Activated T-cell treated with anti-CD3 and anti-CD28 coated beads for 24 hours (primary cell): ENCODE data around the gene CAMTA1.
"Not testable (repeated sequence)": the region's sequence is repeated elsewhere in the genome, so short reads cannot be mapped to it uniquely, and the experiment has no call there.

Experiments used
- DNase-seq: peaks from one replicate; pipeline ENCODE4 v3.0.0-alpha.2; 2020; ENCODE audit warnings: low read depth

CAMTA1 gene

GRCh38 chr1:7109901-7110300 is 324.6 kb downstream of the CAMTA1 start:
- no peak for DNase-seq

DNA sequence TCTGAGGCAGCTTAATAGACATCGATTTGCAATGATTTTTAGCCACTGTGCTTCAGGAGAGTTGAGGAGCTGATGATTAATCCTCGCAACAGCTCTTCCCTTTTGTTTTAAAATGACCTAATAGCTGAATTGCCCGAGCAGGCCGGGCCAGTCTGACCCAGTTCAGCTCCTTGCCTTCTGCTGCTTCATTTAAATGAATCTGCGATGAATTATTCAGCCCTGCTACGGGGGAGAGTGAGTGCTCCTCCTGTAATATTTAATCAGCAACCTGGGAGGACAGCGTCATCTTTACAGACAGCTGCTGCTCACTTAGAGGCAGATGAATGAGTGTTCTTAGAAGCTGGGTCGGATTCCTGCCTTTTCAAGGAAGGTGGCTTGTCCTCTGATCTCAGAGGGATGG is 325.1 kb downstream of the CAMTA1 start:
- no peak for DNase-seq

DNA sequence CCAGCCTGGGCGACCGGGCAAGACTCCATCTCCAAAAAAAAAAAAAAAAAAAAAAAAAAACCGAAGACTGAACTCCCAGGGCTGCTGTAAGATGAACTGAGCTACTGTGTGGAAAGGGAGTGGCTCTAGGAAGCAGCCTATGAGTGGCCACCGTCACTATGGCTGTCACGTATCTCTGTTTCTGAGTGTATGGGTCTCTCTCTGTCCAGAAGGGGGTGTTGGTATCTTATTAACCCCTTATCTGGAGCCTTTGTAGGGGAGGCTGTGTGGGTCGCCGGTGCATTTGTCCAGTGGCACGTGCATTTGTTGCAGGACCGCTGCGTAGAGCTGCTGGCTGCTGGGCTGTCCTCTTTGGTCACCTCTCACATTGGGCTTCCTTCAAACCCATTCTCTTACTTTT is 326.6 kb downstream of the CAMTA1 start:
- DNase-seq = no peak

- DNase-seq = no peak
Measured at GRCh38 chr1:7113136-7113535, 327.9 kb downstream of the CAMTA1 start.

DNA sequence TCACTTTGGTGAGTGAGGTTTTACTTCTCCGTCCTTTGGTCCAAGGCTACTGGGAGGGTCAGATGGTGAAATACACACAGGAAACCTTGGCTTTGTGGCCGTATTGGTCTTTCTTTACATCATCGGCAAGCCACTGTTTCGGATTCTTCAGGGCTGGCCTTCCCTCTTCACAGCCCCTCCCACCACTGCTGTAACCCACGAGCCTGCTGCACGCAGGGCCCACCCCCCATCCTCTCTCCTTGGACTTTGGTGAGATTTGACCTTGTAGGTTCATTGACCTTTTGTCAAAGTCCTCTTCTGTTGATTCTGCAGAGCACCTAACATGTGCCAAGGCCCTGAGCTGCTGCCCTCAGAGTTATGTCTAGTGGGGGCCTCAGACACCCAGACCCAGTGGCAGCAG is 328.6 kb downstream of the CAMTA1 start:
- DNase-seq = no peak

GRCh38 chr1:7116001-7116400 is 330.7 kb downstream of the CAMTA1 start:
- no peak for DNase-seq

DNA sequence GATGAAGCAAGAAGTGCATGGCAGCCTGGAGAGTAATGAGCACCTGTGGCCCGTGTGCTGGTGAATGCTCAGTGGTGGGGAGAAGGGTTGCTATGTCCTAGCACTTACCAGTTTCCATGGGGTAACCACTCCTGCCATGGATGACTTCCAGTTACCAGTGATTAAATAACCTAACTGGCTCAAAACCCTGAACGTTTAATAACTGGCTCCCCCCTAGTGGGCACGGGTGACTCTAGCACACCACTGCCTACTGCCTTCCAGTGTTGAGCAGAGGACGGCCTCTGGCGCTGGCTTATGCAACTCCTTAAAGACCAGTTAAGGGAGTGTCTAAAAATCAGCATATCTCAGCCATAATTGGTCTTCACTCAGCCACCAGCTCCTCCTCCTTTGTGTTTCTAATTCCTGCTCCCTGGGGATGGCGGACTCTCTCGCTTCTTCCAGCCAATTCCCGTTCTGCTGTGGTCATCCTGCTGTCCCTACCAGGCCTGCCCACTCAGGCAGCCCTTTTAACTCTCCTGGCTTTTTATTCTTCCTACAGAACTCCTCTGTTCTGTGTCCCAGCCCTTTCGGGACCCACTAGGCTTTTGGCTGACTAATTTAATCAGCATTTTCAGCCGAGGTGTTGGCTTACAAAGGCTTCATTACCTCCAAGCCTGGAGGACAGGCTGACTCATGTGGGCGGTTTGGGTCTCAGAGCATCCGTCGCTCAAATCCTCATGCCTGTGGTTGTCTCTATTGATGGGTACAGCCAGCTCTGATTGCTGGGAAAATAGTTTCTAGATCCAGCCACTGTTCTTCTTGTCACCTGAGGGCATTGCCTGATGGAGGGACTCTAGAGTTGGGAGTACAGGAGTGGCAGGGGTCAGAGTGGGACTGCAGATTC is 332.4 kb downstream of the CAMTA1 start:
- DNase-seq = no peak

GRCh38 chr1:7119156-7119555 is 333.9 kb downstream of the CAMTA1 start:
- no peak for DNase-seq

- DNase-seq = no peak
Measured at GRCh38 chr1:7120863-7121621, 335.8 kb downstream of the CAMTA1 start.

GRCh38 chr1:7121622-7121988 is 336.4 kb downstream of the CAMTA1 start:
- DNase-seq = no peak

GRCh38 chr1:7127322-7128075 is 342.2 kb downstream of the CAMTA1 start:
- DNase-seq = no peak

- no peak for DNase-seq
Measured at GRCh38 chr1:7128293-7128692, 343.0 kb downstream of the CAMTA1 start.

DNA sequence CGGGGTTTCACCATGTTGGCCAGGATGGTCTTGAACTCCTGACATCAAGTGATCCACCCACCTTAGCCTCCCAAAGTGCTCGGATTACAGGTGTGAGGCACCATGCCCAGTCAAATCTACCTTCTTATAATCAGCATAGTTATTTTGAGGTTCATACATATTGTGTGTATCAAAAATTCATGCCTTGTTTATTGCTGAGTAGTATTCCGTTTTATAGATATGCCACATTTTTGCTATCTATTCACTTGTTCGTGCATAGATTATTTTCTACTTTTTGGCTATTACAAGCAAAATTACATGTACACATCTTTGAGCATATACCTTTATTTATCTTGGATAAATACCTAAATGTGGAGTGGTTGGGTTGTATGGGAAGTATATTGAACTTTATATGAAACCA is 344.9 kb downstream of the CAMTA1 start:
- no peak for DNase-seq

DNA sequence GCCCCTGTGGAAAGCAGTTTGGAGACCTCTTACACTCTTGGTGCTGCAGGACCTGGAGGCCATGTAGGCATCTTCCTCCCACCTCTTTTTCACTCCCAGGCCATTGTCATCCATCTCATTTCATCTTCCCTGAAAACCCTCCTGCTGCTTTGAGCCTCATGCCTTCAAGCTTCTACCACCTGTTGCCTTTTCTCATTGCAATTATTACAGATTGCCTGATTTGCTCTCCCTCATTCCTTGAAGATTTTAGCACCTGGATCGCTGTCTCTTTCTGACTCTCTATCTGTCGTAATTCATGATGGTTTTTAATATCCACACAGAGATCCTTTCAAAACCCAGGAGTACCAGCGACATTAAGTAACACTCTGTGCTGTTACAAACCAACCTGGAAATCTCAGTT is 350.2 kb downstream of the CAMTA1 start:
- no peak for DNase-seq

- no peak for DNase-seq
Measured at GRCh38 chr1:7136166-7136953, 351.1 kb downstream of the CAMTA1 start.

- no peak for DNase-seq
Measured at GRCh38 chr1:7140251-7140650, 355.0 kb downstream of the CAMTA1 start.

DNA sequence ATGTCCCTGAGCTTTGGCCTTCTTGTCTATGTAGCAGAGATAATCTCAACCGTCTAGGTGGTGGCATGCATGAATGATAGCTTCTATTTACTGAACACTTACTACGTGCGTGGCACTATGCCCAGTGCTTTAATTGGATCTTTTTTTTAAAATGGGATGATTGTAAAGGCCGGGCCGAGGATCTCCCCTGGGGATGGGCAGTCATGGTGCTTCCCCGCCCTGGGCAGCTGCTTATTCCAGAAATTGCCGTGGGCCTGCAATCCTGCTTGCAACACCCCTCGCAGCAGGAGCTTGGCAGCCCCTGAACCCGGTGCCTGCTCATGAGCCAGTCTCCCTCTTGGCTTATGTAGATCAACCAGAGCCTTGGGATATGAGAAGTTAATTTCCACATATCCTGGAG is 360.7 kb downstream of the CAMTA1 start:
- no peak for DNase-seq

DNA sequence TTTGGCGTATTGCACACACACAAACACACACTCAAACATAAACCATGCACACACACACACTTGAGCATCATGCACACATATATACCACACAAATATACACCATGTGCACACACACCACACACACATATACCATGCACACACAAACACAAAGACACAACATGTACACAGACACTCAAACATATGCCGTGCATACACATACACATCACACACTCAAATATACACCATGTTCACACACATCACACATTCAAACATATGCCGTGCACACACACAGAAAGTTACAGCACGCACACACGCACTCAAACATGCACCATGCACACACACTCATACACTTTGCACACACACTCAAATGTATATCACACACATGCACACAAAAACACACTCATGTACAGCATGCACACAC is 361.5 kb downstream of the CAMTA1 start:
- no peak for DNase-seq

DNA sequence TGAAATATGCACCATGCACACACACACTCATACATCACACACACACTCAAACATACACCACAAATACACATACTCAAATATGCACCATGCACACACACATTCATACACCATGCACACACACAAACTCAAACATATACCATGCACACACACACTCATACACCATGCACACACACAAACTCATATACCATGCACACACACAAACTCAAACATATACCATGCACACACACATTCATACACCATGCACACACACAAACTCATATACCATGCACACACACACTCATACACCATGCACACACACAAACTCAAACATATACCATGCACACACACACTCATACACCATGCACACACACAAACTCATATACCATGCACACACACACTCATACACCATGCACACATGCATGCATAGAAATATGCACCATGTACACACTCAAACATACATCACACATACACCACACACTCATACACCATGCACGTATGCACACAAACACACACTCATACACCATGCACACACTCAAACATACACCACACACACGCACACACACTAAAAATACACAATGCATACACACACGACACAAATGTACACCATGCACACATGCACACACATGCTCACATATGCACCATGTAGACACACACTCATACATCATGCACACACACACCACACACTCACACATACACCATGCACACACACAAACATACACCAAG is 362.5 kb downstream of the CAMTA1 start:
- not testable (repeated sequence) for DNase-seq

GRCh38 chr1:7149080-7149838 is 364.0 kb downstream of the CAMTA1 start:
- DNase-seq = no peak
